BLaER1 treated with 17β-estradiol and CSF1 and Interleukin-3, amounts not matched to agents 10 nM and 100 nM (cell line): ENCODE data around the gene LOXL3.
A peak's percentile ranks its signal among the peaks of the same experiment; 100 is the strongest.

ENCODE experiments used
- H3K27ac ChIP-seq, 11 experiments: shearing (Covaris generic); formaldehyde crosslinking; 2 replicates each; pipeline ENCODE4 v1.8.1; 2022
- H3K27me3 ChIP-seq, 11 experiments: shearing (Covaris generic); formaldehyde crosslinking; 2 replicates each; pipeline ENCODE4 v1.8.1; 2022
- H3K36me3 ChIP-seq, 11 experiments: shearing (Covaris generic); formaldehyde crosslinking; 2 replicates each; pipeline ENCODE4 v1.8.1; 2022
- H3K4me1 ChIP-seq, 10 experiments: shearing (Covaris generic); formaldehyde crosslinking; 2 replicates each; pipeline ENCODE4 v1.8.1; 2022
- H3K4me2 ChIP-seq, 11 experiments: shearing (Covaris generic); formaldehyde crosslinking; 2 replicates each; pipeline ENCODE4 v1.8.1; 2022
- H3K4me3 ChIP-seq, 10 experiments: shearing (Covaris generic); formaldehyde crosslinking; 2 replicates each; pipeline ENCODE4 v1.8.1; 2022
- H3K9ac ChIP-seq, 11 experiments: shearing (Covaris generic); formaldehyde crosslinking; 2 replicates each; pipeline ENCODE4 v1.8.1; 2022
- H3K9me3 ChIP-seq, 11 experiments: shearing (Covaris generic); formaldehyde crosslinking; replicated peaks in 1 of 11; 2 replicates each; pipeline ENCODE4 v1.8.1; 2022
- H4K20me1 ChIP-seq, 11 experiments: shearing (Covaris generic); formaldehyde crosslinking; 2 replicates each; pipeline ENCODE4 v1.8.1; 2022
- Cebpa-rat ChIP-seq, 11 experiments: shearing (Covaris generic); IDR thresholded peaks; 2 replicates each; pipeline ENCODE4 v1.8.1; 2022

Gene LOXL3

DNA sequence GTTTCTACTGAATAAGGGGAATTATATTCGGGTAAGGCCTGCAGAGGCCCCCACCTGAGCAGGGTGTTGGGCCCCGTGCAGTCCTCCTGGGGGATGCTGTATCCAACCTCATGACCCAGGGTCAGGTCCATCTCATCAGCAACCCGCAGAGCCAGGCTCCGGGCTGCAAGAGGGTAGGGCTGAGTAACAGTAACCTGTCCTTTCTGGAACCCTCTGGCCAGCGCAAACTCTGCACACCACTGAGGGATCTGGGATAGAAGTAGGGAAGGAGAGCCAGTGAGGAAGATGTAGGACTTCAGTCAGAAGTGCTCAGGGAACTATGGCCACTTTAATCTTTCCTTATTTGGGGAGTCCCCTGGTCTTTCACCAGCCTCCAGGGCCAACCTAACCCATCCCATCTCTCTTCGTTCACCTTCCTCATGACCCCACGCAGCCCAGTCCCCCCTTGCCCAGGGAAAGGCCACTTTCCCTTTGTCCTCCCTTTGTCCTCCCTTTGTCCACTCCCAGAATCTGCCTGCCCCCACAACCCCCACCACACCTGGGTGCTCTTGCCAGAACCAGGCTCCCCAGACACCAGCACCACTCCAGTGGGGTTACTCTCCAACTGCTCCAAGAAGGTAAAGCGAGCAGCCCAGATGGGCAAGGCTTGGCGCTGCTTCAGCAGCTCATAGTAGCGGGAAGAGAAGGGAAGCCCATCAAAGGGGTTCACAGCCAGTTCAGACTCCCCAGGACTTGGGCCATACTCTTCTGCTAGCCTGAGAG lies 28.6 kb downstream of the LOXL3 start:
- H3K4me1 ChIP-seq: peaks cover 9 to 39% (median 30%) of the 10 kb centered on the region in 10 experiments
- no peak overlapping the region for H3K4me3 ChIP-seq
- no peak for TF ChIP-seq Cebpa-rat (IDR thresholded peaks at IDR 0.05)
- H3K36me3 ChIP-seq: peaks cover 24 to 38% (median 34%) of the 10 kb centered on the region in 11 experiments
- H3K4me2 ChIP-seq: peak overlapping the region in 2 of 11 experiments; percentile 57 to 94; a peak in 3 of 22 replicates
- H3K27me3 ChIP-seq: peaks cover 2 to 19% (median 10%) of the 10 kb centered on the region in 11 experiments; a peak in 13 of 22 replicates
- no peak overlapping the region for H3K27ac ChIP-seq
- 0 out of 22 replicates have a peak, but pooled peaks cover 0 to 6% (median 0%) of the 10 kb centered on the region in 11 experiments for H3K9me3 ChIP-seq
- H3K9ac ChIP-seq: no peak overlapping the region
- peaks cover 0 to 22% (median 11%) of the 10 kb centered on the region in 11 experiments; a peak in 10 of 22 replicates for H4K20me1 ChIP-seq

DNA sequence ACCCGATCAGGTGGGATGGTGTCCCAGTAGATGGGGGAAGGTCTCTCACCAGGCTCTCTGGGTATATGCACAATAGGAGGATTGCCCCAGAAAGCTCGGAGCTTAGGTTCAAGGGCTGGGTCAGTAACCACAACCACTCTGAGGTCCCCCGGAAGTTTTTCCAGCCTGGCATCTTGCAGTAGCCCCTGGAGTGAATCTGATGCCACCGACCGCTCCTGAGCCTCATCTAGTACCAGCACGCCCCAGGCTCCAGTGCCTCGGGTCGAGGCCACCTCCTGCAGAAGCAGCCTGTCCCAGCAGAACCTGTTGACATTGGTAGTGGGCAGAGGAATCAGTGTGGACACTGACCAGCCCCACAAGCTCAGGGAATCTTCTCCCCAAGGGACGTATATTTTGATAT lies 29.7 kb downstream of the LOXL3 start:
- Histone ChIP-seq H3K9me3 (0 out of 22 replicates have a peak, but pooled peaks cover 0 to 6% (median 0%) of the 10 kb centered on the region in 11 experiments), H3K4me1 (peaks cover 9 to 39% (median 30%) of the 10 kb centered on the region in 10 experiments), H3K9ac (no peak overlapping the region), H3K27me3 (peaks cover 13 to 30% (median 22%) of the 10 kb centered on the region in 11 experiments; a peak in 21 of 22 replicates), H3K4me3 (no peak overlapping the region), H3K36me3 (peaks cover 24 to 38% (median 34%) of the 10 kb centered on the region in 11 experiments), H3K4me2 (no peak overlapping the region), H3K27ac (no peak overlapping the region), H4K20me1 (peaks cover 0 to 22% (median 10%) of the 10 kb centered on the region in 11 experiments; a peak in 10 of 22 replicates)
- TF ChIP-seq Cebpa-rat (IDR thresholded peaks at IDR 0.05): no peak

DNA sequence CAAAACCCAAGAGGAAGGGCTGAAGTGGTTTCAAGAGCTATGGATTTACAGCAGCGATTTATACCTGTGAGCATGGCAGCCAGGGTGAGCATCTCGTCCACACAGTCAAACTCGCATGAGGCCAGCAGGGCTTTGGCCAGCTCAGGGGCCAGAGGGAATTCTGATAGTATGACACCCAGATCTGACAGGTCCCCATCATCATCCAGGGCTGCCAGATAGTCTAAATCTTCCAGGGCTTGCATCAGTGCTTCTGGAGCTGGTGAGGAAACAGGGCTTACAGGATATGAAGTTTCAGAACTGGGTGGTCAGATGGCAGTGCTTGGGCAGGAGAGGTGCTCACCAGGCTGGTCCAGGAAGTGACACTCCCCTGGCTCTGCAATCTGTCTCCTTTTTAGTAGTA lies 31.2 kb downstream of the LOXL3 start:
- H3K27me3 ChIP-seq: peaks cover 27 to 45% (median 37%) of the 10 kb centered on the region in 11 experiments
- H3K4me1 ChIP-seq: peaks cover 0 to 27% (median 18%) of the 10 kb centered on the region in 10 experiments; a peak in 19 of 20 replicates
- 0 out of 22 replicates have a peak, but pooled peaks cover 0 to 6% (median 0%) of the 10 kb centered on the region in 11 experiments for H3K9me3 ChIP-seq
- peaks cover 15 to 26% (median 23%) of the 10 kb centered on the region in 11 experiments for H3K36me3 ChIP-seq
- H3K4me3 ChIP-seq: no peak overlapping the region
- no peak overlapping the region for H3K9ac ChIP-seq
- TF ChIP-seq Cebpa-rat (IDR thresholded peaks at IDR 0.05): no peak
- H4K20me1 ChIP-seq: peaks cover 0 to 9% (median 0%) of the 10 kb centered on the region in 11 experiments; a peak in 8 of 22 replicates
- H3K27ac ChIP-seq: no peak overlapping the region
- H3K4me2 ChIP-seq: peak overlapping the region in 2 of 11 experiments; percentile 2 to 12; a peak in 1 of 22 replicates

DNA sequence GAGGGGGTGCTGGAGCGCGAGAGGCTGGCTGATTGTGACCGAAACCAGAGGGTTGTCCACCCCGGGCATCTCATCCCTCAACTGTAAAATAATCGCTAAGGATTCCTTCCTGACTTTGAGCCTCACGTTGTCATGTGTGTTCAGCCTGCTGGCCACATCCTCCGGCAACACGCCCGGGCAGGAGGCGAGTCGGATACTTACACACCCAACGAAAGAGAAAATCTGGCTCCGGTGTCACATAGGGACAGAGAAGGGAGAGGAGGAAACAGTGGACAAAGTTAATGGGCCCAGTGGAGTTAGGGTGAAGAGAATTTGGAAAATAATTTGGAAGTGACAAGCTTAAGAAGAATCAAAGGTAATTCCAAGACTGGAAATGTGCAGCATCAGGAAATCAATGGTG lies 37.1 kb downstream of the LOXL3 start:
- Histone ChIP-seq H3K27me3 (peaks cover 86 to 98% (median 93%) of the 10 kb centered on the region in 11 experiments), H3K4me3 (no peak overlapping the region), H3K4me1 (peaks cover 5 to 19% (median 8%) of the 10 kb centered on the region in 10 experiments; a peak in 11 of 20 replicates), H3K9me3 (peaks cover 4 to 29% (median 17%) of the 10 kb centered on the region in 11 experiments; a peak in 15 of 22 replicates), H4K20me1 (peaks cover 0 to 37% (median 23%) of the 10 kb centered on the region in 11 experiments; a peak in 15 of 22 replicates), H3K27ac (no peak overlapping the region), H3K9ac (no peak overlapping the region), H3K4me2 (no peak overlapping the region), H3K36me3 (no peaks in the 10 kb centered on the region)
- TF ChIP-seq Cebpa-rat (IDR thresholded peaks at IDR 0.05): no peak

DNA sequence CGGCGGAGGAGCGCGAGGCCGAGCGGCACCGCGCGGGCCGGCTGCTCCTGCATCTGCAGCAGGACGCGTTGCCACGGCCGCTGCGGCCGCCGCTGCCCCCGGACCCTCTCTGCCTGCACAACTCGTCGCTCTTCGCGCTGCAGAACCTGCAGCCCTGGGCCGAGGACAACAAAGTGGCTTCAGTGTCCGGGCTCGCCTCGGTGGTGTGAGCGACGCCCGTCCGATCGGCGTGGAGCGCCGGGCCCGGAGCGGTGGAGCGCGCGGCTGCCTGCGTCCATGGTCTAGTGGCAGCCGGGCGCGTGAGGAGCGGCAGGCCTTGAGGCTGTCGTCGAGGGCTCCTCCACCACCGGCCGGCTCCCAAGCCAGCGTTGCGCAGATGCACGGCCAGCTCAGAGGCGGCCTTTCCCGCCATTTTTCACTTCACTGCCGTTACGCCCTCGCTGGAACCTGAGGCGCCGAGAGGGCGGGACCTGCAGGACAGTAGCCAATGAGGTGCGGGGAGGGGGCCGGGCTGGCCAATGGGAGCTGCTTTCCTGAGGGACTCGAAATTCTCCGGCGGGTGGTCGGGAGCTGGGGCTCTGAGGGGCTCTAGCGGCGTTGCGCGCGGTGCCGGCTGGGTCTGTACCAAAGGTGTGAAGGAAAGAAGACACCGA lies 37.6 kb downstream of the LOXL3 start:
- Histone ChIP-seq H3K4me1 (peaks cover 5 to 19% (median 8%) of the 10 kb centered on the region in 10 experiments; a peak in 11 of 20 replicates), H3K9me3 (peaks cover 4 to 29% (median 17%) of the 10 kb centered on the region in 11 experiments; a peak in 15 of 22 replicates), H3K4me2 (no peak overlapping the region), H3K9ac (no peak overlapping the region), H3K27me3 (peaks cover 91 to 100% (median 98%) of the 10 kb centered on the region in 11 experiments), H4K20me1 (peaks cover 0 to 37% (median 23%) of the 10 kb centered on the region in 11 experiments; a peak in 15 of 22 replicates), H3K36me3 (no peaks in the 10 kb centered on the region), H3K27ac (no peak overlapping the region), H3K4me3 (0 out of 20 replicates have a peak overlapping the region, but pooled peaks of 1 of the 10 experiments have one; percentile 1)
- TF ChIP-seq Cebpa-rat (IDR thresholded peaks at IDR 0.05): no peak

DNA sequence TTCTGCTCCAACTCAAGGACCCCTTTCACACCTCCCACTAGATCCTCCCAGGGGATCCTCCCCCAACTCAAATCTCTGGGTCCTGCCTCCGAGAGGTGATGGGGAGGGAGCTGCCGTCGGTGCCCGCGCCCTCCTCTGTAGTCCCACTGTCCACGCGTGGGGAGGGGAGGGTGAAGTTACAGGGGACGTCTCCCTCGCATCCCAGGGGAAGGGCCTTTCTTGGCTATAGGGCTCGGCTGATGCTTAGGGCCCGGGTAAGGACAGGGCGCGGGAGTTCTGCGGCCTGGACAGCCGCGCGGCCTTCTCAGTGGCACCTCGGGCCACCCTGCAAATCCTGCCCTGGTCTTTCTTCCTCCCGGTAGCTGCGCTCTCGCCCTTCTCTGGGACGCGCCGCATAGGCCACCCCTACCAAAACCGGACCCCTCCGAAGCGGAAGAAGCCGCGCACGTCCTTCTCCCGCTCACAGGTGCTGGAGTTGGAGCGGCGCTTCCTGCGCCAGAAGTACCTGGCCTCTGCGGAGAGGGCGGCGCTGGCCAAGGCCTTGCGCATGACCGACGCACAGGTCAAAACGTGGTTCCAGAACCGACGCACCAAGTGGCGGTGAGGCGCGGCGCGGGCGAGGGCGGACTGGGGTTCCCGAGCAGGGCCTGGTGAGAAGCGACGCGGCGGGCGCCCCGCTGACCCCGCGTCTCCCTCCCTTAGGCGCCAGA lies 38.3 kb downstream of the LOXL3 start:
- Histone ChIP-seq H3K9ac (no peak overlapping the region), H3K36me3 (no peaks in the 10 kb centered on the region), H3K4me1 (peaks cover 5 to 19% (median 8%) of the 10 kb centered on the region in 10 experiments; a peak in 11 of 20 replicates), H3K4me2 (peak overlapping the region in 1 of 11 experiments; percentile 73; a peak in 2 of 22 replicates), H4K20me1 (peaks cover 0 to 37% (median 23%) of the 10 kb centered on the region in 11 experiments; a peak in 15 of 22 replicates), H3K4me3 (peak overlapping the region in 4 of 10 experiments; percentile 1 to 26 (median 20); a peak in 3 of 20 replicates), H3K27ac (no peak overlapping the region), H3K27me3 (peaks cover 98 to 100% (median 100%) of the 10 kb centered on the region in 11 experiments), H3K9me3 (peaks cover 4 to 29% (median 17%) of the 10 kb centered on the region in 11 experiments; a peak in 15 of 22 replicates)
- TF ChIP-seq Cebpa-rat (IDR thresholded peaks at IDR 0.05): no peak

DNA sequence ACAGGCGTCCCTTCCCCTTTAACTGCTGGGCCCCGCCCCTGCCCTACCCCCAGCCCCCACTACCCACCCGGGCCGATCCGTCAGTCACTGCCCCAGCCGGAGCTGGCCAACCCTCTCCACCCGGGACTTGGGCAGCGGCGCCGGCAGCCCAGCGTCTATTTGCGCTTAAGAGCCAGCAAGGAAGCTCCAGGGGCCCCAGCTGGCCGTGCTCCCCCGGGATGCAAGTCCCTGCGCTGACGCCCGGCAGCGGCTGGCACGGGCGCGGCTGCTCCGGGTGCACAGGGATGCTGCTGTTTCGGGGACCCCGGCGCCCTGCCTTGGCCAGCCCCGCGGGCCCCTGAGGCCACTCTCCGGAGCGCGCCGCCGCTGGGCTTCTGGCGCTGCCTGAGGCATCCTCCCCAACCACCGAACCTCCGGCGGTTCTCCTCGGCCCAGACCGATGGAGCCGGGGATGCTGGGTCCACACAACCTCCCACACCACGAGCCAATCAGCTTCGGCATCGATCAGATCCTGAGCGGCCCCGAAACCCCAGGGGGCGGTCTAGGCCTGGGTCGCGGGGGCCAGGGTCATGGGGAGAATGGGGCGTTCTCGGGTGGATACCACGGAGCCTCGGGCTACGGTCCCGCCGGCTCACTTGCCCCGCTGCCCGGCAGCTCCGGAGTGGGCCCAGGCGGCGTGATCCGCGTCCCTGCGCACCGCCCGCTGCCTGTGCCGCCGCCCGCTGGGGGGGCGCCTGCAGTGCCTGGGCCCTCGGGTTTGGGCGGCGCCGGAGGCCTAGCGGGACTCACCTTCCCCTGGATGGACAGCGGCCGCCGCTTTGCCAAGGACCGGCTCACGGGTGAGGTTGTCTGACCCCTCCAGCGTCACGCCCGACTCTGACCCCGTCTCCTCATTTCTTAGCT lies 39.1 kb downstream of the LOXL3 start, which contains the start of gene TLX2:
Gene TLX2 (plus strand): TSS at position 83 of the 903 bp plus-strand sequence. CDS start 357 bp downstream, at position 440.
- H3K4me3 ChIP-seq: peak within 1 kb of the TSS in 9 of 10 experiments; percentile 17 to 36 (median 20); a peak in 9 of 20 replicates
- peaks cover 4 to 29% (median 17%) of the 10 kb centered on the region in 11 experiments; a peak in 15 of 22 replicates for H3K9me3 ChIP-seq
- no peak within 1 kb of the TSS for H3K9ac ChIP-seq
- peaks cover 100% of the 10 kb centered on the region in 11 experiments for H3K27me3 ChIP-seq
- no peak within 1 kb of the TSS for H3K27ac ChIP-seq
- H4K20me1 ChIP-seq: peaks cover 0 to 37% (median 23%) of the 10 kb centered on the region in 11 experiments; a peak in 15 of 22 replicates
- H3K4me2 ChIP-seq: peak within 1 kb of the TSS; percentile 12 to 73 (median 49); a peak in 21 of 22 replicates
- H3K4me1 ChIP-seq: peaks cover 5 to 19% (median 8%) of the 10 kb centered on the region in 10 experiments; a peak in 11 of 20 replicates
- H3K36me3 ChIP-seq: no peaks in the 10 kb centered on the region
- TF ChIP-seq Cebpa-rat (IDR thresholded peaks at IDR 0.05): no peak
